HG03342 (cell line): ENCODE data around the gene RALGDS.
A peak's percentile ranks its signal among the peaks of the same experiment; 100 is the strongest.

Experiments
- ATAC-seq: cut with Tn5 transposase; IDR thresholded peaks from one replicate; pipeline ENCODE4 v1.9.1; 2021; ENCODE audit warnings: mild to moderate bottlenecking, moderate library complexity; ENCODE audit not compliant: unreplicated experiment

RALGDS gene

DNA sequence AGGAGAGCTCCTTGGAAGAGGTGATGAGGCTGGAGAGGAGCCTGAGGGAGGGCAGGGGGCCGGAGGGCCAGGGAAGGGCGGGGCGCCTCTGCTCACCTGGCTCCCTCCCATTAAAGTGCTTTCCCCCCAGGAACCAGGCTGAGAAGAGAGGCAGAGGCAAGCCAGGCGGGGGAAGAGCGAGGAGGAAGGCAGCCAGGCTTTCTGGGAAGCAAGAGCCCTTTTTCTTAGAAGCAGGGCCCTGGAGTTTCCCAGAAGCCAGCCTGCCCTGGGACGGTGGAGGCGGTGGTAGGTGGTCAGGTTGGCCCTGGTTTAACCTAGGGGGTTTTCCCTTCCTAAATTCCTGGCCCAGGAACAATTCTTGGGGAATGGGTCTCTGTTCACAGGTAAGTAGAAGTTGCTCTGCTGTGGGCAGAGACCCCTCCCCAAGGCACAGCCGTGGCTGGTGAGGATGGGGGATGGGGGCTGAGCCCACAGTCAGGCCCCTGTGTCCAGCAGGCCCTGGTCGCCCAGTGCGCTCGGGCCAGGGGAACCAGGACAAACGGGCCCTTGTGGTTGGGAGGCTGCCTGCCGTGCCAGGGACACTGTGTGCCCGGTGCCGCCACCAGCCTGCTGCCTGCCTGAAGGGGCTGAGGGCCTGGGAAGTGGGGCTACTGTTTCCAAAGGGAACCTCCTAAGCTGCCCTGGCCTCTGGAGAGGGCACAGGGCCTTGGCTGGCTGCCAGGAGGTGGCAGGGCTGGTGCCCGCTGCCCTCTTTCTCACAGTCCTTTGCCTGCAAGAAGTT is 16.6 kb upstream of the RALGDS start:
- ATAC-seq = no peak

DNA sequence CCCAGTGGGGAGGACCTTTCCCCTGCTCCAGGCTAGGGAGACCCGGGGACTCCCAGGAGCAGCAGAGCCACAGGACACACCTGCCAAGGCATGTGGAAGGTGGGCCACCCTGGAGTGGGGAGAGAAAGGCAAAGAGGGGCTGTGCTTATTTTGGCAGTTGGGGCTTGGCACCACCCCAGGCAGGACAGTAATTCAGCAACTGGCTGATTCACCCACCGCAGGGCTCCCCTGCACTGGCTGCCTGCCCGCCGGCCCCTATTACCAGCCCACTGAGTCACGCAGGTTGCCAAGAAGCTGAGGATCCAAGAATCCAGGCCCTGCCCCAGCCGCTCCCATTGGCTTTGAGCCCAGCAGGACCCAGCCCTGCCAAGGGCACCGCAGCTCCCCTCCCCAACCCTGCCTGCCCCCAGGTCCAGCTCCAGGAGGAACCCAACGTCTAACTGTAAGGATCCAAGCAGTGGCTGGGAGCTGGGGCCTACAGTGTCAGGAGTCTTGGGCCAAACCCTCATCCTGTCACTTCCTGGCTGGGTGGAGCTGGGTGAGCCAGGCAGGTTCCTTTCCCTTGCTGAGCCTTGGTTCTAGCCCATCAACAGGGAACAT is 14.2 kb upstream of the RALGDS start:
- no peak for ATAC-seq

DNA sequence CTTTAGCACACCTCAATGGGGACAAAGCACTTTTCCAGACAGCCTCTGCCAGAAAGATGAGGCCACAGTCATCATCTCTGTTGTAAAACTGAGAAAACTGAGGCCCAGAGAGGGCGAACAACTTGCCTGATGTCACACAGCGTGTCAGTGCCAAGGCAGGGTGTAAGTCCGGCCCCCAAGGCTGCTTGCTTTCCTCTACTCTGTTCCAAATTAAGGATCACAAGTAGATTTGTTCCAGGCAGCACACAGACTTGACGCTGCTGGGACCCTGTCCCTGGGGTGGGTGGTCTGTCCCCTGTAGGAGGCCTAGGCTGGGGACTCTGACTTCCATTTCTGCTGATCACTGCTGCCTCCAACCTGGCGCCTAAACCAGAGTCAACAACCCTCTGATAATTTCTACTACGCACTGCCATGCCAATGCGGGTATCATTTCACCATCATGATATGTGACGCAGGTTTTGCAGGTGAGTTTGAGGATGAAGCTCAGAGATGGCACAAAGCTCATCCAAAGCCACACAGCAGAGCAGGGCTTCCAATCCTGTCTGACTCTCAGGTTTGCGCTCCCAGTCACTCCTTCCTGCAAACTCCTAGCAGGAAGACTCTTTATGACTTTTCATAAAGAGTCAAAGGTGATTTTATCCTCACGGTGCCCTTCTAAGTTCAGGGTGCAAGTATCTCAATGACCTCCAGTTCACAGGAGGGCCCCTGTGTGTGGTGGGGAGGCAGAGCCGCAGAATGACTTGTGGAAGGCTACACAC is 13.5 kb upstream of the RALGDS start:
- ATAC-seq = no peak

DNA sequence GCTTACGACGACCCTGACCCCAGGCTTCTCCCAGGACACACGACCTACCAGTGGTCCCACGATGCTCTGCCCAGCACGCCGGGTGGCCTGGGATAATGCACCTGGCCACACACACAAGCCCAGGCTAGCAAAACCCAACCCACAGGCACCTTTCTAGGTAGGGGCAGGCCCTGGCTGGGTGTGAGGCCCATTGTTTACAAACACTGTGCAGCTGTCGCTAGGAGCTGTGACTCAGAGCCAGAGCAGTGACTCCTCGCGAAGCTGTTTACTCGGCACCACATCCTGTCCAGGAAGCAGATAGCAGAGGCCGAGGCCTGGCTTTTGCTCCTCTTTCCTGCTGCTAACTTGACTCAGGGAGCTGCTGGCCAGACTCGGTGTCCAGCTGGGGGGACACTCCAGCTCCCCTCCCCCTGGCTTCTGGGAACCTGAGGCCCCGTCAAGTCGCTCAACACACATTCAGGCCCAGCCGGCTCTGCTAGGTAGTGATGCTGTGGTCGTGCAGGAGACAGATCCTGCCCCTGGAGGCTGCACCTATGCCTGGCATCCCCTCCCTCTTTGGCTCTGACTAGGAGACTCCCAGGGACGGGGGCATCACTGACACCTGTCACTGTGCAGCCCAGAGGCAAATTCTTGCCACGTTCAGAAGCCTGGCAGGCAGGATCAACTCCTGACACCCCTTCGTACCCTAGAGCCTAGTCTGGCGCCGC is 12.8 kb upstream of the RALGDS start:
- peak; percentile 91 for ATAC-seq

DNA sequence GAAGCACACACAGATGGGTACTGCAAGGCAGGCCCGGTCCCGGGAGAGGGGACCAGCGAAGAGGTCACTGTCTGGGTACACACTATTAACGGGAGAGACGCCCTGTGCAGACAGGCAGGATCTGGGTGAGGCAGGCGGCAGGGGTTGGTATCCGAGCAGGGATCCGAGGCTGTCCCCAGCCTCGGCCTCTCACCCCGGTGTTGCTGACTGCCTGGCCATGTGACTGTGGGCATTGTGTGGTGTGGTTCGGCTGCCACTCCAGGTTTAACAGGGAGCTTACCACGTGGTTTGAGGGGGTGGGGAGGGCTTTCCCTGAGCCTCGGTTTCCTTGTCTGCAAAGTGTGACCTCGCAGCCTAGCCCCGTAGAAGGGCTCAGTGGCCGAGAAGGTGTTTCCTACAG is 11.1 kb upstream of the RALGDS start:
- ATAC-seq = no peak

DNA sequence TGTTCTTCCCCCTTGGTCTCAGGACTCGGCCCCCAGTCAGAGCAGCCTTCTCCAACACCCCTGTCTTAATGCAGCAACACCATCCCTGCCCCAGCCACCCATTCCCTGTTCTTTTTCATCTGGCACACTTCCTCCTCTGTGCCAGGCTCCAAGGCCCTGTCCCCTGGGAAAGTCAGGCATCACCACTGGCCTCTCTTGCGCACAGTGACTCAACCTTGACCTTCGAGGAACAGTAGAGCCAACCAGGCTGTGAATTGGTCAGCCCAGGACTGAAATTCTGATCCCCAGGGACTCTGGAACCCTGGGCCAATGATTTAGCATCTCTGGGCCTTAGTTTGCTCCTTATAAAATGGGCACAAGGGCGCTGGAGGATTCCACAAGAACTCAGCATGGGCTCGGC is 10.5 kb upstream of the RALGDS start:
- ATAC-seq = no peak

DNA sequence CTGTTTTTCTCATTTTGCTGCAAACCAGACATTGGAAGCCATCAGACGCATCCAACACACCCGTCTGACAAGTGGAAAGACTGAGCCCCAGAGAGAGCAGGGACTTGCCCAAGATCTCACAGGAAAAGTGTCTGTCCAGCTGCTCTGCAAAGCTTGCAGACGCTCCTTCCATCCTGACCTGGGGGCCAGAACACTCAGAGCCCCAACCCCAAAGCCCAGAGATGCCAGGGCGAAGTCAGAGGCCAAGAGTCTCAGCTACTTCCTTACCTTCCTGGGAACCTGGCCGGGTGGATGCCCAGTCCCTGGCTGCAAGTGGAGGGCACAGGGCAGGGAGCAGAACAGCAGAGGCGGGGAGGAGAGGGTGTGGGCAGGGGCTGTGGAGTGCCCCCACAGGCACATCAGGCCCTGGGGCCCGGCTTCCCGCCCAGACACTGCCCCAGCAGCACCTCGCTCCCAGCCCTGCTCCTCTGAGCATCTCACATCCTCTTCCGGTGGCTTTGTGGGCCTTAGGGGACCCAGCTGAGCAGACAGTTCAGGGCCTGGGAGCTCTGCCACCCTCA is 9.7 kb upstream of the RALGDS start:
- no peak for ATAC-seq

DNA sequence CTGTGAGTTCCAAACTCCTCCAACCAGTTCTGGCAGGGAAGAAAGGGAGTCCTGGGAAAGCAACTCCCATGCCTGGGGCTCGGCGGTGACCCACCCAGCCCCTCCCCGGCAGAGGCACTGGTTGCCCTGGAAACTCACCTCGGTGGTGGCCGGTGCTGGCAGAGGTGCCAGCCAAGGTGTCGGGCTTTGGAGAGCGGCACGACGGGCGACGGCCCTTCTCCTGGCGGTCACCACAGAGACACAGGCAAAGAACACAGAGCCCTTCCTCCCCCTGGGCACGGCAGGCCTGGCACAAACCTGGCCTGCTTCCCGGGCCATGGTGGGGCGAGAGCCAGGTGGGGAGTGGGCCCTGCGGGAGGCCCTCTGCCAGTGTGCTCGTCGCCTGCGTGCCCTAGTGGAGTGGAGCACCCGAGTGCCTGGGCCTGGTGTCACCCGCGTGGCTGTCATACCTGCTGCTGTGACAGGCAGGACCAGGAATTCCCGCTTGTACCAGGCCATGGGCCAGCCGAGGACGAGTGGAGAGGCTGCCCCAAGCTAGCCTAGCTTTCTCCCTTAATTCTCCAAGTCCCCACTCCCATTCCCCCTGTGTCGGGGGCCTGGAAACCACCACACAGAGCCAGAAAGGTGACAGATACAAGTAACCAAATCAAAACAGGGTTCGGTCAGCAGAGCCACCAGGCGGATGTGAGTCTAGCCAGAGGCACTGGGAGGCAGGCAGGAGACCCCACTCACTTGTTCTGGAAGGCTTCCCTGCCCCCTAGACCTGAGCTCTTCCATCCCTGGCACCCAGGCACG is 8.2 kb upstream of the RALGDS start:
- ATAC-seq = no peak

DNA sequence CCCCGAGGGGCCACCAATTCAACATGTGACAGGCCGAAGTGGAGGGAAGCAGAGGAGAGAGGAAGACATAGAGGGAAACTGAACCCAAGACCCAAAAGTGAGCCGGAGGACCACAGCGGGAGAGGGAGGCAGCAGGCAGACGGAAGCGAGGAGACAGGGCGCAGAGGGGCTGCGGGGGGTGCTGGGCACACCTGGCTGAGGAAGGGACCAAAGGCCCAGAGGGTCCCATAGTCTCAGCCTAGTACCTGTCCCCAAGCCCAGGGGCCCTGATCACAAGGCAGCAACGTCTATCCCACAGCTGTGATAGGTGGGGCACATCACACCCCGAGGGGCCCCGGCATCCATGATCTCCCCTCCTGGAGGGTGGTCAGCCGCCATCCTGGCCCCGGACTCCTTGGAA is 7.1 kb upstream of the RALGDS start:
- ATAC-seq = no peak

DNA sequence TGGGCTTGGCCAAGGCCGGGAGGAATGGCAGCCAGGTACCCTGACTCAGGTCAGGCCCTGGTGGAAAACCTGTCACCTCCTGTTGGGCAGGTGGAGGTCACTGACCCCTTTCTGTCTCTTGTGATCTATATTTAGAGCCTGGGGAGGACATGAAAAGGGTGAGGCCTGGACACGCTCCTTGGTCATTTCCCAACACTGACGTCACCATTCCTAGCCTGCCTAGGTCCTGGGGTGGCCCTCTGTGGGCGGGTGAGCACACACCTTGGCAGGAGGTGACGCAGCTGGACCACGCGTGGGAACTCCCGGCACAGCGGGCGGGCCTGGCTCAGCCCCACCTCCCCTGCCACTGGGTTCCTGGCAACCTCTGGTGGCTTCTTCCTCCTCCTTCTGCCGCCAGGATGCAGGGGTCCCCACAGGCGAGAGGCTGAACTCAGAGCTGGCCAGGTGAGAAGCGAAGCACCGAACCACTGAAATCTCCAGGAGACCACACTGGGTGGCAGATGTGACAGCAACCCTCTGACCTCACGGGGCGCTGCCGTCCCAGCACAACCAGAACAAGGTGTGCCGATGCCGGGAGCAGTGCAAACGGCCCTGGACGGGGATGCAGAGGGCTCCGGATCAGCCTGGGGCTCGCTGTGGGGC is 6.4 kb upstream of the RALGDS start:
- ATAC-seq = no peak

DNA sequence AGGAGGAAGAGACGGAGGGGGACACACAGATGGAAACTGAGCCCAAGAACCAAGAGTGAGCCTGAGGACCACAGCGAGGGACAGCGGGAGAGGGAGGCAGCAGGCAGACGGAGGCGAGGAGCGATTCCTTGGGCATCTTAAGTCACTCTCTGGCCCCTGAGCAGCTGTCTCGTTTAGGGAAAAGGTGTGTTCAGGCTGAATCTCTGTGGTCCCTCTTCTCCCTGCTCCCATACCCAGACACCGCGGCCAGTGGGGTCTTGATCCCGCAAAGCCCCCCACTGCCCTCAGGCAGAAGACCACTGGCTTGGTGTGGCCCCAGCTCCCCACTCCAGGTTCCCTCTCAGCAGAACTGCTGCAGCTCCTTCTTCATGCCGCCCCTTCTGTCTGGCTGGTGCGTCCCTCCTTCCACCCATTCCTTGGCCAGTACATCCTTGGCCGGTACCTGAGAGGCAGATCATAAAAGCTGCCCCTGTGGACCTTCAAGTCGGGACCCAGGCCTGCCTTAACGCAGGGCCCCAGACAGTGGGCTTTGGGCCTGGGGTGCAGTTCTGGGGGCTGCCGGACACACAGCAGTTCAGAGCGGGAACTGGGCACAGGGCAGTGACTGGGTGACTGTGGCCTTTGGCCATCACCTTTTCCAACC is 5.8 kb upstream of the RALGDS start:
- ATAC-seq = no peak

DNA sequence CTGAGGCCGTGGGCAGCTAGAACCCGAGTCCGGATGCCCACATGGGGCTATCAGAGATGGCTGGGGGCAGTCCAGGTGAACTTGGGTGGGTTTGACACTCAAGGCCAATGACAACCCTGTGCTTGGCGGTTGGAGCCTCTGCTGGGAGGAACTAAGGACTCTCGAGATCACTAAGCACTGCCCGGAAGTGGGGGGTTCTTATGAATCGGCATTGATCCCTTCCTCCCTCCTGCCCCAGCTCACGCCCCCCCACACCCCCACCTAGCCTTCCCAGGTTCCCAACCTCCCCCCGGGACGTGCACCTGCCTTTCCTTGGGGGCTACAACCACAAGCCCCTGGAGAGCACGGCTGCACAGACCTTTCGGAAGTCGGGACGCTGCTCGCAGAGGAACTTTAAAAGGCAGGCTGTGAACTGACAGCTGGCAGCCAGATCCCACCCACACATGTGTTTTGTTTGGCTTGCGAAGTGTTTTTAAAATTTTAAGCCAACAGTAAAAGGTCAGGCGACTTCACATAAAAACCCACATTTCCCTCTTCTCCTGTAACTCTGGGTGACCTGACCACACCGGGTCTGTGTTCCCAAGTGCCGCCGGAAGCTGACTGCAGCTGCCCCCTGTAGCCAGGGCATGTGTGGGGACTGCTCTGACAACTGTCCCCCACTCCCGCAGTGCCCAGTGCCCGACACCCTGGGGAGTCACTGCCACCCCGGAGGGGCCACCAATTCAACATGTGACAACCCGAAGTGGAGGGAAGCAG is 5.1 kb upstream of the RALGDS start:
- ATAC-seq = peak; percentile 50

DNA sequence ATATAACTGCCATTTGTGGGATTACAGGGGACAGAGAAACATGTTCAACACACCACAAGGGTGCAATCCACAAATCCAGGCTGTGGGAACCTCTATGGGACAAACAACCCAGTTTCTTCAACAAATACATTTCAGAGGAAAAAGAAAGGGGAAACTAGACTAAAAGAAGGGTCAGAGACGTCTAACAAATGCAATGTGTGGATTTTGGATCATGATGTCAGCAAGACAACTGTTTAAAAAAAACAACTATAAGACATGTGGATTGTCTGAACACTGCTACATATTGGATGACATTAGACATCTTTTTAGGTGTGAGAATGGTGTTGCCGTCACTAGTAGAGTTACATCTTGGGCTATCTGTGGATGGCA is 3.9 kb upstream of the RALGDS start:
- no peak for ATAC-seq

DNA sequence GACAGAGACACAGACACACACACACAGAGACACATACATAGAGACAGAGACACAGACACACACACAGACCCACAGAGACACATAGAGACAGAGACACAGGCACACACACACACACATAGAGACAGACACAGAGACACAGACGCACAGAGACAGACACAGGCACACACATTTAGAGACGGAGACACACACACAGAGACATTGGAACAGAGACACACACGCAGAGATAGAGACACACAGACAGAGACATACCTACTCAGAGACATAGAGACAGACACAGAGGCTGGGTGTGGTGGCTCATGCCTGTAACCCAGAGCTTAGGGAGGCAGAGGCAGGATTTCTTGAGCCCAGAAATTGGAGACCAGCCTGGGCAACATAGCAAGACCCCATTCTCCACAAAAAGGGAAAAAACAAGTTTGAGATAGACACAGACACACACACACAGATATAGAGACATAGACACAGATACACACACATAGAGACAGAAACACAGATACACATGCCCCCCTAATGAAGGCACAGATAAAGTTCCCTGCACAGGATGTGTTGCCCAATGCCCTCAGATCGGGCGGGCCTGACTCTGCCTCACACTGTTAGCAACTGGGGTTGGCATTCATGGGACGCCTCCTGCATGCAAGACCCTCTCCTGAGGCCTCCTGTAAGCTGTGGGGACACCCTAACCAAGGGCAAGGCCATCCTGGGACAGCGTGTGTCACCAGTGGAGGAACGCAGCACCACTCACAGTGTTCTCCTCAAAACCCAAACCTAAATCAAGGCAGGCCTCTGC is 3.3 kb upstream of the RALGDS start:
- no peak for ATAC-seq

DNA sequence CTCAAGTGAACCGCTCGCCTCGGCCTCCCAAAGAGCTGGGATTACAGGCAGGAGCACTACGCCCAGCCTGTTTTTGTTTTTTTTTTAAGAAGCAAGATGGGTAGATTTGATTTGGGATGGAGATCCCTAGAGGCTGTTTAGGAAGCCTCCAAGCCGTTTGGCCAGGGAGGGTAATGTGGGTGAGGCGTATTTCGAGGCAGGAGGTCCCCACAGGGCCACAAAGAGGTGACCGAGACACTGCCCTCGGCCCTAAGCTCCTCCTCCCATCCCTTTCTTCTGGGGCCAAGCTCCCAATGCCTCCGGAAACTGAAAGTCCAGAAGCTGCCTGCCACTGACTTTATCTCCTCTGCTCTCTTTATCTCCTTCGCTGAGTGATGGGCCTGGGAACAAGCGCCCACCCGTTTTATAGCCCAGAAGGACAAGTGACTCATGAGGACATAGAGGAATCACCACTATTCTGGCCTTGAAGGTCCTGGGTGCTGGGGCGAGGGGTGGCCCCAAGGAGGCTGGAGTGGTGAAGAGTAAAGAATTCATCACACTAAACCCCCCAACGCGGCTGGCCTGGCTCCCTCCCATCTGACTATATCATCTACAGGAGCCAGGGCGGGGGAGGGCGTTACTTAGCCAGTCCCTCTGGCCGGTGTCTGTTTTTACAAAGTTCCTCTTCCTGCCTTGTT is 2.0 kb upstream of the RALGDS start:
- ATAC-seq = no peak

DNA sequence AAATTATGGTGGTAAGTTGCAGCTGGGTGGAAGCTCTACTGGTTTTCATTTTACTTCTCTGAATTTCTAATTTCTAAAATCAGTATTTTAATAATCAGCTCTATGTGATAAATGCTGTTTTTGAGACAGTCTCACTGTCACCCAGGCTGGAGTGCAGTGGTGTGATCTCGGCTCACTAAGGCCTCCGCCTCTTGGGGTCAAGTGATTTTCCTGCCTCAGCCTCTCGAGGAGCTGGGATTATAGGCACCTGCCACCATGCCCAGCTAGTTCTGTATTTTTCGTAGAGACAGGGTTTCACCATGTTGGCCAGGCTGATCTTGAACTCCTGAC is 1.5 kb upstream of the RALGDS start:
- ATAC-seq = no peak

DNA sequence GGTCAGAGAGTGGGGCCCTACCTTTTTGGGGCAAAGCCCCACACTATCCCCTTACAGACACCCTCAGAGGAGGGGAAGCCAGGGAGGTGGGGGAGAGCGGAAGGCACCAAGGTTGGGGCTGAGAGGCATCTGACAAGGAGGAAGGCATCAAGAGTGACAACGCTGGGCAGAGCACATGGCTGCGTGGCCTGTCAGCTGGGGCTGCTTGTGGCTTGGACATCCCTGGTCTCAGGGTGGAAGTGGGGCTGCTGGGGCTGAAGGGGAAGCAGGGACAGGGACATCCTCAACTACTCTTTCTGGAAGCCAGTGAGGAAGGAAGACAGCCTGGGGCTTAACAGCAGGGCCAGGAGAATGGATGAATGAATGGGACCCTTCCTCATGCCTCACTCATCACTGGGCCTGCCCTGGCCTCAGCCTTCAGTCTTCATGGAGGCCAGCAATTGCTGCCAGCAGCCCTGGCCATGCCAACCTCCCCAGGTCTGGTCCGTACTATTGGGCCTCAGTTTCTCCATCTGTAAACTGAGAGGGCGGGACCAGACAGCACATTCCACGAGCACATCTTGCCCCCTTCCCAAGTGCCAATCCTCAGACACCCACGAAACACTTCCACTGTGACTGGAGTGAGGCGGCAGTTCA is 993 bp upstream of the RALGDS start:
- ATAC-seq = peak; percentile 1
